Body of pancreas (tissue), 4 donors: ENCODE data around the gene TPK1. TPM values are rescaled to one million over a fixed set of nuclear protein-coding genes. Genes with fewer than 3 reads are reported as not detected.
"Not testable (repeated sequence)": the region's sequence is repeated elsewhere in the genome, so short reads cannot be mapped to it uniquely, and the experiment has no call there.

Experiments used
- ATAC-seq: fragments of 150-250 bp; one replicate; pipeline ENCODE4 v1.9.1; 2016
- DNase-seq, 4 donors: peaks; one replicate each; pipeline ENCODE4 v3.0.0-alpha.2; 2019
- H3K27ac ChIP-seq, 4 donors: fragments of 200-600 bp; sonication (generic); 1 replicate in 3 of 4; 2 replicates in 1 of 4; pipeline versions ENCODE4 v1.5.1 to v1.6.1; 2016 to 2019; ENCODE audit warnings: mild to moderate bottlenecking in 1 of 4, mixed read lengths in 1 of 4, moderate library complexity in 1 of 4
- H3K27me3 ChIP-seq, 2 donors: fragments of 200-600 bp; sonication (generic); one replicate each; pipeline ENCODE4 v1.6.0; 2016; ENCODE audit warnings: mild to moderate bottlenecking in 1 of 2
- H3K36me3 ChIP-seq, 2 donors: fragments of 200-600 bp; sonication (generic); replicated peaks in 1 of 2; 2 replicates each; pipeline ENCODE4 v1.5.1; 2016; ENCODE audit warnings: low read depth in 2 of 2; ENCODE audit not compliant: insufficient read depth in 1 of 2
- H3K4me1 ChIP-seq: fragments of 200-600 bp; sonication (generic); one replicate; pipeline ENCODE4 v1.6.0; 2016
- H3K4me3 ChIP-seq, 2 donors: fragments of 200-600 bp; sonication (generic); 1 replicate in 1 of 2; 2 replicates in 1 of 2; pipeline ENCODE4 v1.5.1; 2016 to 2019
- H3K9me3 ChIP-seq, 3 donors: fragments of 200-600 bp; sonication (generic); 1 replicate in 2 of 3; 2 replicates in 1 of 3; pipeline ENCODE4 v1.5.1; 2016
- CTCF ChIP-seq, 7 experiments: fragments of 450-650 bp in 4 of 7; fragments of 200-600 bp in 3 of 7; sonication (generic) in 3 of 7; IDR thresholded peaks; one replicate each; pipeline ENCODE4 v1.5.1; 2016 to 2019; ENCODE audit warnings: antibody characterized with exemption in 7 of 7
- POLR2A ChIP-seq, 3 donors: fragments of 450-650 bp; IDR thresholded peaks; one replicate each; pipeline ENCODE4 v1.6.1; 2016; ENCODE audit warnings: antibody characterized with exemption in 3 of 3, mild to moderate bottlenecking in 2 of 3
- WGBS, 2 donors: methylation state at CpG; one replicate each; pipeline ENCODE4 v1.1.5; 2017; 5-methylcytosine and 5-hydroxymethylcytosine counted together
- intact Hi-C: fragments of 100-400 bp; cut with DNase I; formaldehyde crosslinking; loops from one replicate; pipeline ENCODE4 v1.15.1; 2023
- total RNA-seq, 2 donors: library from RNA; depleted of rRNA; stranded (reverse); fragments of >200 nt; gene quantifications; one replicate each; pipeline ENCODE4 v1.1.0, GENCODE V29; 2016

The TPK1 gene
- total RNA-seq, 2 donors from 2014 or later = 0.66 to 1.3 TPM

- intact Hi-C loops = no loop called here
- WGBS, 2 donors = 74 to 75% methylated on average over 2 of the region's 2 CpGs
- H3K9me3 ChIP-seq = no peaks in the 10 kb centered on the region
- TF ChIP-seq POLR2A (IDR thresholded peaks at IDR 0.05) (no peak), CTCF (IDR thresholded peaks at IDR 0.05) (no peak)
- H3K4me1 ChIP-seq = no peaks in the 10 kb centered on the region
- no peak for DNase-seq
- H3K27ac ChIP-seq = no peak overlapping the region
- no peaks in the 10 kb centered on the region for H3K27me3 ChIP-seq
- no peaks in the 10 kb centered on the region for H3K36me3 ChIP-seq
- H3K4me3 ChIP-seq = no peak overlapping the region
- no peak for ATAC-seq
Measured at GRCh38 chr7:144729226-144729625, 106.6 kb downstream of the TPK1 start.

- WGBS, 2 donors = 79 to 81% methylated on average over 4 of the region's 4 CpGs
- no peak for ATAC-seq
- no peak for DNase-seq
- no peak overlapping the region for H3K27ac ChIP-seq
- no peaks in the 10 kb centered on the region for H3K27me3 ChIP-seq
- H3K4me1 ChIP-seq = no peaks in the 10 kb centered on the region
- H3K36me3 ChIP-seq = no peaks in the 10 kb centered on the region
- TF ChIP-seq POLR2A (IDR thresholded peaks at IDR 0.05) = no peak
- no peak for TF ChIP-seq CTCF (IDR thresholded peaks at IDR 0.05)
- no peak overlapping the region for H3K4me3 ChIP-seq
- no peaks in the 10 kb centered on the region for H3K9me3 ChIP-seq
- intact Hi-C loops = no loop called here
Measured at GRCh38 chr7:144728551-144728950, 107.3 kb downstream of the TPK1 start.

GRCh38 chr7:144726840-144727239 lies 109.0 kb downstream of the TPK1 start:
- H3K36me3 ChIP-seq, DNase-seq, H3K9me3 ChIP-seq, H3K4me3 ChIP-seq, intact Hi-C loops, H3K27me3 ChIP-seq, H3K27ac ChIP-seq, ATAC-seq, H3K4me1 ChIP-seq: not testable (repeated sequence)
- WGBS, 2 donors = 88 to 92% methylated on average over 11 to 12 of the region's 12 CpGs

GRCh38 chr7:144725070-144725469 lies 110.8 kb downstream of the TPK1 start:
- intact Hi-C loops = no loop called here
- Histone ChIP-seq H3K36me3 (no peaks in the 10 kb centered on the region), H3K9me3 (no peaks in the 10 kb centered on the region), H3K27me3 (no peaks in the 10 kb centered on the region), H3K27ac (no peak overlapping the region), H3K4me3 (no peak overlapping the region), H3K4me1 (no peaks in the 10 kb centered on the region)
- ATAC-seq (no peak), DNase-seq (no peak)
- no peak for TF ChIP-seq CTCF (IDR thresholded peaks at IDR 0.05)
- WGBS, 2 donors = 41 to 62% methylated on average over 1 of the region's 1 CpG

- Histone ChIP-seq H3K27me3 (no peaks in the 10 kb centered on the region), H3K36me3 (no peaks in the 10 kb centered on the region), H3K4me1 (no peaks in the 10 kb centered on the region), H3K27ac (no peak overlapping the region), H3K4me3 (no peak overlapping the region), H3K9me3 (no peaks in the 10 kb centered on the region)
- ATAC-seq = no peak
- WGBS, 2 donors = 72% methylated on average over 4 of the region's 4 CpGs
- no peak for DNase-seq
- intact Hi-C loops = no loop called here
- TF ChIP-seq CTCF (IDR thresholded peaks at IDR 0.05) (no peak), POLR2A (IDR thresholded peaks at IDR 0.05) (no peak)
Measured at GRCh38 chr7:144723301-144723700, 112.6 kb downstream of the TPK1 start.
